ENCODE data around the gene CDC42BPB. TPM values are rescaled to one million over a fixed set of nuclear protein-coding genes. Genes with fewer than 3 reads are reported as not detected.

Gene CDC42BPB
- total RNA-seq, 1 donor from 2014 or later: 103 TPM

- no peaks in the 10 kb centered on the region for H3K9me3 Mint-ChIP-seq
- peak overlapping the region; percentile 24 for H3K4me3 Mint-ChIP-seq
- H3K36me3 Mint-ChIP-seq: no peaks in the 10 kb centered on the region
- no peaks in the 10 kb centered on the region for H3K4me1 Mint-ChIP-seq
- DNase-seq (ENCODE audit: low spot score in 2 of 2, unreplicated experiment in 2 of 2): no peak
- peaks cover 8% of the 10 kb centered on the region for H3K27me3 Mint-ChIP-seq (ENCODE audit: low read depth)
- no peak overlapping the region for H3K27ac Mint-ChIP-seq
- TF ChIP-seq CTCF (IDR thresholded peaks at IDR 0.05; ENCODE audit: unreplicated experiment): no peak
Measured at GRCh38 chr14:103091883-103092222, 34.5 kb upstream of the CDC42BPB start.

GRCh38 chr14:103091041-103091882, 33.9 kb upstream of the CDC42BPB start:
- Mint-ChIP-seq H3K27ac (no peak overlapping the region), H3K4me1 (no peaks in the 10 kb centered on the region), H3K36me3 (no peaks in the 10 kb centered on the region), H3K27me3 (ENCODE audit: low read depth) (peaks cover 13% of the 10 kb centered on the region), H3K4me3 (peak overlapping the region; percentile 56), H3K9me3 (no peaks in the 10 kb centered on the region)
- TF ChIP-seq CTCF (IDR thresholded peaks at IDR 0.05; ENCODE audit: unreplicated experiment): no peak
- no peak for DNase-seq (ENCODE audit: low spot score in 2 of 2, unreplicated experiment in 2 of 2)

- no peak for DNase-seq (ENCODE audit: low spot score in 2 of 2, unreplicated experiment in 2 of 2)
- no peak overlapping the region for H3K27ac Mint-ChIP-seq
- H3K4me1 Mint-ChIP-seq: no peaks in the 10 kb centered on the region
- H3K27me3 Mint-ChIP-seq (ENCODE audit: low read depth): peaks cover 15% of the 10 kb centered on the region
- no peak for TF ChIP-seq CTCF (IDR thresholded peaks at IDR 0.05; ENCODE audit: unreplicated experiment)
- H3K9me3 Mint-ChIP-seq: no peaks in the 10 kb centered on the region
- H3K4me3 Mint-ChIP-seq: peak overlapping the region; percentile 56
- H3K36me3 Mint-ChIP-seq: no peaks in the 10 kb centered on the region
Measured at GRCh38 chr14:103090481-103091020, 33.2 kb upstream of the CDC42BPB start.

- Mint-ChIP-seq H3K4me3 (no peak overlapping the region), H3K36me3 (no peaks in the 10 kb centered on the region), H3K27ac (no peak overlapping the region), H3K9me3 (no peaks in the 10 kb centered on the region), H3K27me3 (ENCODE audit: low read depth) (peaks cover 24% of the 10 kb centered on the region), H3K4me1 (no peaks in the 10 kb centered on the region)
- DNase-seq (ENCODE audit: low spot score in 2 of 2, unreplicated experiment in 2 of 2): no peak
- TF ChIP-seq CTCF (IDR thresholded peaks at IDR 0.05; ENCODE audit: unreplicated experiment): no peak
Measured at GRCh38 chr14:103089386-103090335, 32.3 kb upstream of the CDC42BPB start.

GRCh38 chr14:103088921-103089320, 31.6 kb upstream of the CDC42BPB start:
- no peaks in the 10 kb centered on the region for H3K9me3 Mint-ChIP-seq
- no peak for TF ChIP-seq CTCF (IDR thresholded peaks at IDR 0.05; ENCODE audit: unreplicated experiment)
- no peaks in the 10 kb centered on the region for H3K4me1 Mint-ChIP-seq
- no peak overlapping the region for H3K27ac Mint-ChIP-seq
- DNase-seq (ENCODE audit: low spot score in 2 of 2, unreplicated experiment in 2 of 2): no peak
- no peaks in the 10 kb centered on the region for H3K36me3 Mint-ChIP-seq
- H3K4me3 Mint-ChIP-seq: no peak overlapping the region
- H3K27me3 Mint-ChIP-seq (ENCODE audit: low read depth): peaks cover 27% of the 10 kb centered on the region

Measured in mesothelial cell of epicardium (in vitro differentiated cells).